WTC11 (cell line): ENCODE results near the gene ADORA1. TPM values are rescaled to one million over a fixed set of nuclear protein-coding genes. Genes with fewer than 3 reads are reported as not detected.

Source experiments
- ATAC-seq: fragments of 200-7000 bp; cut with Tn5 transposase; 2 replicates; pipeline ENCODE4 v1.10.0; 2021; ENCODE audit warnings: mild to moderate bottlenecking, moderate library complexity
- CTCF ChIA-PET: fragments of 300-600 bp; sonication (Branson Sonifier 250); formaldehyde crosslinking; loops from one replicate; lab custom pipeline; 2021; ENCODE audit warnings: antibody characterized with exemption; lab: Charles Lee
- POLR2A ChIA-PET: fragments of 350-600 bp; sonication (Branson Sonifier 250); formaldehyde crosslinking; loops from one replicate; lab custom pipeline; 2021; ENCODE audit warnings: antibody characterized with exemption; lab: Charles Lee
- DNase-seq: peaks from one replicate; pipeline ENCODE4 v3.0.0; 2021; ENCODE audit warnings: low spot score
- H3K27ac Mint-ChIP-seq: 2 replicates; pipeline ENCODE4 v1.8.0; 2021; ENCODE audit warnings: mixed read lengths
- H3K27me3 Mint-ChIP-seq: 2 replicates; pipeline ENCODE4 v1.8.0; 2021; ENCODE audit warnings: low read depth, mild to moderate bottlenecking, moderate library complexity, mixed read lengths
- H3K36me3 Mint-ChIP-seq: 2 replicates; pipeline ENCODE4 v1.8.0; 2021; ENCODE audit warnings: mixed read lengths
- H3K4me1 Mint-ChIP-seq: 2 replicates; pipeline ENCODE4 v1.8.0; 2022; ENCODE audit warnings: mixed read lengths
- H3K4me3 Mint-ChIP-seq: 2 replicates; pipeline ENCODE4 v1.8.0; 2021; ENCODE audit warnings: mild to moderate bottlenecking, moderate library complexity, mixed read lengths
- H3K9me3 Mint-ChIP-seq: 2 replicates; pipeline ENCODE4 v1.8.0; 2021; ENCODE audit warnings: mixed read lengths
- CDX4 ChIP-seq: fragments of 250-450 bp; sonication (Bioruptor Pico); IDR thresholded peaks from 2 replicates; pipeline ENCODE4 v1.9.0; 2021; ENCODE audit warnings: moderate library complexity, mild to moderate bottlenecking, inconsistent platforms, borderline replicate concordance
- EMX1 ChIP-seq: fragments of 250-450 bp; sonication (Bioruptor Pico); IDR thresholded peaks from 2 replicates; pipeline ENCODE4 v1.8.0; 2021; ENCODE audit warnings: mild to moderate bottlenecking
- FOXJ3 ChIP-seq: sonication (generic); formaldehyde crosslinking; IDR thresholded peaks from 2 replicates; pipeline ENCODE4 v1.9.0; 2021; ENCODE audit warnings: missing genetic modification reagents, mild to moderate bottlenecking, borderline replicate concordance
- GRHL2 ChIP-seq: fragments of 250-450 bp; sonication (Bioruptor Pico); IDR thresholded peaks from 2 replicates; pipeline ENCODE4 v1.8.0; 2022; ENCODE audit warnings: mild to moderate bottlenecking, moderate library complexity; ENCODE audit not compliant: insufficient replicate concordance, severe bottlenecking
- GTF2I ChIP-seq: fragments of 250-450 bp; sonication (Bioruptor Pico); conservative IDR thresholded peaks from 2 replicates; pipeline ENCODE4 v1.4.0; 2021; ENCODE audit warnings: mild to moderate bottlenecking
- JUN ChIP-seq: sonication (generic); formaldehyde crosslinking; IDR thresholded peaks from 2 replicates; pipeline ENCODE4 v1.8.0; 2023; ENCODE audit warnings: mild to moderate bottlenecking, missing genetic modification reagents
- MLX ChIP-seq: sonication (generic); formaldehyde crosslinking; IDR thresholded peaks from 2 replicates; pipeline ENCODE4 v1.8.1; 2023; ENCODE audit warnings: mild to moderate bottlenecking, missing genetic modification reagents, moderate library complexity
- MXD4 ChIP-seq: fragments of 250-450 bp; sonication (Bioruptor Pico); IDR thresholded peaks from 2 replicates; pipeline ENCODE4 v1.8.0; 2021; ENCODE audit warnings: mild to moderate bottlenecking, moderate library complexity, borderline replicate concordance
- NFATC4 ChIP-seq: fragments of 250-450 bp; sonication (Bioruptor Pico); IDR thresholded peaks from 2 replicates; pipeline ENCODE4 v1.9.0; 2021; ENCODE audit warnings: mild to moderate bottlenecking
- NFE2L1 ChIP-seq: sonication (generic); formaldehyde crosslinking; IDR thresholded peaks from 2 replicates; pipeline ENCODE4 v1.8.1; 2023; ENCODE audit warnings: missing genetic modification reagents
- NR3C1 ChIP-seq: sonication (generic); formaldehyde crosslinking; conservative IDR thresholded peaks from 2 replicates; pipeline ENCODE4 v1.8.1; 2023; ENCODE audit warnings: low read depth, mild to moderate bottlenecking, missing genetic modification reagents
- TEAD4 ChIP-seq: sonication (generic); formaldehyde crosslinking; IDR thresholded peaks from 2 replicates; pipeline ENCODE4 v1.8.0; 2022; ENCODE audit warnings: mild to moderate bottlenecking, missing genetic modification reagents
- TP53 ChIP-seq: sonication (generic); formaldehyde crosslinking; IDR thresholded peaks from 2 replicates; pipeline ENCODE4 v1.8.1; 2023; ENCODE audit warnings: mild to moderate bottlenecking, missing genetic modification reagents
- ZNF396 ChIP-seq: fragments of 250-450 bp; sonication (Bioruptor Pico); IDR thresholded peaks from 2 replicates; pipeline ENCODE4 v1.8.0; 2021; ENCODE audit warnings: mild to moderate bottlenecking, moderate library complexity, borderline replicate concordance
- ZNF671 ChIP-seq: fragments of 250-450 bp; sonication (Bioruptor Pico); IDR thresholded peaks from 2 replicates; pipeline ENCODE4 v1.8.0; 2021; ENCODE audit warnings: mild to moderate bottlenecking
- total RNA-seq: library from RNA; stranded (reverse); gene quantifications from 3 replicates; pipeline ENCODE4 v1.2.3, GENCODE V29; 2021
- TF ChIP-seq, protein P1 (sequence below): sonication (generic); formaldehyde crosslinking; IDR thresholded peaks from 2 replicates; pipeline ENCODE4 v1.8.0; 2022; ENCODE audit warnings: mild to moderate bottlenecking, missing genetic modification reagents
- TF ChIP-seq, protein P2 (sequence below): fragments of 250-450 bp; sonication (Bioruptor Pico); IDR thresholded peaks from 2 replicates; pipeline ENCODE4 v1.9.0; 2021; ENCODE audit warnings: mild to moderate bottlenecking
- TF ChIP-seq, protein P3 (sequence below): sonication (generic); formaldehyde crosslinking; IDR thresholded peaks from 2 replicates; pipeline ENCODE4 v1.8.1; 2023; ENCODE audit warnings: mild to moderate bottlenecking, missing genetic modification reagents
- TF ChIP-seq, protein P4 (sequence below): sonication (generic); formaldehyde crosslinking; IDR thresholded peaks from 2 replicates; pipeline ENCODE4 v1.8.0; 2023; ENCODE audit warnings: missing genetic modification reagents, mild to moderate bottlenecking, borderline replicate concordance
- TF ChIP-seq, protein P5 (sequence below): sonication (generic); formaldehyde crosslinking; IDR thresholded peaks from 2 replicates; pipeline ENCODE4 v1.8.0; 2023; ENCODE audit warnings: mild to moderate bottlenecking, missing genetic modification reagents

ADORA1 gene
- total RNA-seq, 1 experiment from 2014 or later = 1.8 TPM

DNA sequence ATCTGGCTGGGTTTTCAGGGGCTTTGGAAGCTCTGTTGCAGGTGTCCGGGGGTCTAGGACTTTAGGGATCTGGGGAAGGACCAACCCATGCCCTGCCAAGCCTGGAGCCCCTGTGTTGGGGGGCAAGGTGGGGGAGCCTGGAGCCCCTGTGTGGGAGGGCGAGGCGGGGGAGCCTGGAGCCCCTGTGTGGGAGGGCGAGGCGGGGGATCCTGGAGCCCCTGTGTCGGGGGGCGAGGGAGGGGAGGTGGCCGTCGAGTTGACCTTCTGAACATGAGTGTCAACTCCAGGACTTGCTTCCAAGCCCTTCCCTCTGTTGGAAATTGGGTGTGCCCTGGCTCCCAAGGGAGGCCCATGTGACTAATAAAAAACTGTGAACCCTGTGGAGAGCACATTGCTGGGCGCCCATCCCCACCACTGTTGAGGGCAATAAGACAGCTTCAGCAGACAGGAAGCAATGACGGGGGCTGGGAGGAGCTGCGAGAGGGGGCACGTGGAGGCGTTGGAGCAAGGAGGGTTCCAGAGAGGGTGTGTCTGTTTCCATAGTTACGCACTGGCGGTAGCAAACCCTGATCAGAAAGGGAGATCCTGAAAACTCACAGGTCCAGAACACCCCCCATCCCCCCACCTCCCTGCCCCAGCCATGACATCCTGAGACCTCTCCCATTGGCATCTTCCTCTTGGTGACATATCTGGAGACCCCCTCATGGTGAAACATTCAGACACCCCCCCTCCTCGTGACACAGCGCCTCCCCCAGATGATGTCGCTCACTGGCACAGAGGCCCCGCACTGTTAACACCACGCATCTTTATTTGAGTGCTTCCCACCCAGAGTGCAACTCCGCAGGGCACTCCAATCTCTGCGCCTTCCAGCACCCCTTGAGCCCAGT lies 39.7 kb downstream of the ADORA1 start:
- DNase-seq (no peak), ATAC-seq (no peak)
- ChIA-PET CTCF (interaction anchor here (0.6 to 3.5 kb wide), 15 partner anchors 15 to 128 kb away, joined by 3 to 40 read pairs (median 12); partner anchors contain the start of gene ADORA1), POLR2A (no interaction called here)
- no peaks in the 10 kb centered on the region for H3K9me3 Mint-ChIP-seq
- H3K27ac Mint-ChIP-seq = no peak overlapping the region
- H3K36me3 Mint-ChIP-seq = no peaks in the 10 kb centered on the region
- no peaks in the 10 kb centered on the region; the same call in 1 of the 2 replicates for H3K27me3 Mint-ChIP-seq
- no peak overlapping the region for H3K4me3 Mint-ChIP-seq
- TF ChIP-seq TP53 (CRISPR knock-in tag) = no peak
- TF ChIP-seq EMX1 = no peak
- TF ChIP-seq, protein P1, sequence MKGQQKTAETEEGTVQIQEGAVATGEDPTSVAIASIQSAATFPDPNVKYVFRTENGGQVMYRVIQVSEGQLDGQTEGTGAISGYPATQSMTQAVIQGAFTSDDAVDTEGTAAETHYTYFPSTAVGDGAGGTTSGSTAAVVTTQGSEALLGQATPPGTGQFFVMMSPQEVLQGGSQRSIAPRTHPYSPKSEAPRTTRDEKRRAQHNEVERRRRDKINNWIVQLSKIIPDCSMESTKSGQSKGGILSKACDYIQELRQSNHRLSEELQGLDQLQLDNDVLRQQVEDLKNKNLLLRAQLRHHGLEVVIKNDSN (CRISPR knock-in tag) = no peak
- TF ChIP-seq MLX (CRISPR knock-in tag) = no peak
- TF ChIP-seq JUN = no peak
- TF ChIP-seq GRHL2 = no peak
- TF ChIP-seq, protein P2, sequence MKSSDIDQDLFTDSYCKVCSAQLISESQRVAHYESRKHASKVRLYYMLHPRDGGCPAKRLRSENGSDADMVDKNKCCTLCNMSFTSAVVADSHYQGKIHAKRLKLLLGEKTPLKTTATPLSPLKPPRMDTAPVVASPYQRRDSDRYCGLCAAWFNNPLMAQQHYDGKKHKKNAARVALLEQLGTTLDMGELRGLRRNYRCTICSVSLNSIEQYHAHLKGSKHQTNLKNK (CRISPR knock-in tag) = no peak
- TF ChIP-seq FOXJ3 (CRISPR knock-in tag) = no peak
- TF ChIP-seq, protein P3, sequence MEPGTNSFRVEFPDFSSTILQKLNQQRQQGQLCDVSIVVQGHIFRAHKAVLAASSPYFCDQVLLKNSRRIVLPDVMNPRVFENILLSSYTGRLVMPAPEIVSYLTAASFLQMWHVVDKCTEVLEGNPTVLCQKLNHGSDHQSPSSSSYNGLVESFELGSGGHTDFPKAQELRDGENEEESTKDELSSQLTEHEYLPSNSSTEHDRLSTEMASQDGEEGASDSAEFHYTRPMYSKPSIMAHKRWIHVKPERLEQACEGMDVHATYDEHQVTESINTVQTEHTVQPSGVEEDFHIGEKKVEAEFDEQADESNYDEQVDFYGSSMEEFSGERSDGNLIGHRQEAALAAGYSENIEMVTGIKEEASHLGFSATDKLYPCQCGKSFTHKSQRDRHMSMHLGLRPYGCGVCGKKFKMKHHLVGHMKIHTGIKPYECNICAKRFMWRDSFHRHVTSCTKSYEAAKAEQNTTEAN (CRISPR knock-in tag) = no peak
- TF ChIP-seq ZNF671 (CRISPR knock-in tag) = no peak
- H3K4me1 Mint-ChIP-seq = peaks cover 3% of the 10 kb centered on the region; the same call in 1 of the 2 replicates

GRCh38 chr1:203167913-203168200 lies 40.3 kb downstream of the ADORA1 start:
- H3K36me3 Mint-ChIP-seq = no peaks in the 10 kb centered on the region
- ATAC-seq = no peak
- ChIA-PET CTCF (interaction anchor here (1.0 to 3.3 kb wide), 5 partner anchors 42 to 128 kb away, joined by 3 to 25 read pairs (median 14); no protein-coding TSS in a partner anchor), POLR2A (no interaction called here)
- no peak overlapping the region for H3K4me3 Mint-ChIP-seq
- no peaks in the 10 kb centered on the region; the same call in 1 of the 2 replicates for H3K27me3 Mint-ChIP-seq
- H3K27ac Mint-ChIP-seq = no peak overlapping the region
- peaks cover 7% of the 10 kb centered on the region; the same call in 1 of the 2 replicates for H3K4me1 Mint-ChIP-seq
- no peak for DNase-seq
- H3K9me3 Mint-ChIP-seq = no peaks in the 10 kb centered on the region
- TF ChIP-seq TEAD4 (CRISPR knock-in tag) (no peak), MXD4 (CRISPR knock-in tag) (no peak), NR3C1 (CRISPR knock-in tag) (no peak), GTF2I (CRISPR knock-in tag) (no peak), MLX (CRISPR knock-in tag) (no peak), ZNF396 (CRISPR knock-in tag) (no peak), NFE2L1 (CRISPR knock-in tag) (no peak), CDX4 (CRISPR knock-in tag) (no peak), NFATC4 (CRISPR knock-in tag) (no peak)
- TF ChIP-seq, protein P4, sequence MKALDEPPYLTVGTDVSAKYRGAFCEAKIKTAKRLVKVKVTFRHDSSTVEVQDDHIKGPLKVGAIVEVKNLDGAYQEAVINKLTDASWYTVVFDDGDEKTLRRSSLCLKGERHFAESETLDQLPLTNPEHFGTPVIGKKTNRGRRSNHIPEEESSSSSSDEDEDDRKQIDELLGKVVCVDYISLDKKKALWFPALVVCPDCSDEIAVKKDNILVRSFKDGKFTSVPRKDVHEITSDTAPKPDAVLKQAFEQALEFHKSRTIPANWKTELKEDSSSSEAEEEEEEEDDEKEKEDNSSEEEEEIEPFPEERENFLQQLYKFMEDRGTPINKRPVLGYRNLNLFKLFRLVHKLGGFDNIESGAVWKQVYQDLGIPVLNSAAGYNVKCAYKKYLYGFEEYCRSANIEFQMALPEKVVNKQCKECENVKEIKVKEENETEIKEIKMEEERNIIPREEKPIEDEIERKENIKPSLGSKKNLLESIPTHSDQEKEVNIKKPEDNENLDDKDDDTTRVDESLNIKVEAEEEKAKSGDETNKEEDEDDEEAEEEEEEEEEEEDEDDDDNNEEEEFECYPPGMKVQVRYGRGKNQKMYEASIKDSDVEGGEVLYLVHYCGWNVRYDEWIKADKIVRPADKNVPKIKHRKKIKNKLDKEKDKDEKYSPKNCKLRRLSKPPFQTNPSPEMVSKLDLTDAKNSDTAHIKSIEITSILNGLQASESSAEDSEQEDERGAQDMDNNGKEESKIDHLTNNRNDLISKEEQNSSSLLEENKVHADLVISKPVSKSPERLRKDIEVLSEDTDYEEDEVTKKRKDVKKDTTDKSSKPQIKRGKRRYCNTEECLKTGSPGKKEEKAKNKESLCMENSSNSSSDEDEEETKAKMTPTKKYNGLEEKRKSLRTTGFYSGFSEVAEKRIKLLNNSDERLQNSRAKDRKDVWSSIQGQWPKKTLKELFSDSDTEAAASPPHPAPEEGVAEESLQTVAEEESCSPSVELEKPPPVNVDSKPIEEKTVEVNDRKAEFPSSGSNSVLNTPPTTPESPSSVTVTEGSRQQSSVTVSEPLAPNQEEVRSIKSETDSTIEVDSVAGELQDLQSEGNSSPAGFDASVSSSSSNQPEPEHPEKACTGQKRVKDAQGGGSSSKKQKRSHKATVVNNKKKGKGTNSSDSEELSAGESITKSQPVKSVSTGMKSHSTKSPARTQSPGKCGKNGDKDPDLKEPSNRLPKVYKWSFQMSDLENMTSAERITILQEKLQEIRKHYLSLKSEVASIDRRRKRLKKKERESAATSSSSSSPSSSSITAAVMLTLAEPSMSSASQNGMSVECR (CRISPR knock-in tag) = no peak
- TF ChIP-seq, protein P5, sequence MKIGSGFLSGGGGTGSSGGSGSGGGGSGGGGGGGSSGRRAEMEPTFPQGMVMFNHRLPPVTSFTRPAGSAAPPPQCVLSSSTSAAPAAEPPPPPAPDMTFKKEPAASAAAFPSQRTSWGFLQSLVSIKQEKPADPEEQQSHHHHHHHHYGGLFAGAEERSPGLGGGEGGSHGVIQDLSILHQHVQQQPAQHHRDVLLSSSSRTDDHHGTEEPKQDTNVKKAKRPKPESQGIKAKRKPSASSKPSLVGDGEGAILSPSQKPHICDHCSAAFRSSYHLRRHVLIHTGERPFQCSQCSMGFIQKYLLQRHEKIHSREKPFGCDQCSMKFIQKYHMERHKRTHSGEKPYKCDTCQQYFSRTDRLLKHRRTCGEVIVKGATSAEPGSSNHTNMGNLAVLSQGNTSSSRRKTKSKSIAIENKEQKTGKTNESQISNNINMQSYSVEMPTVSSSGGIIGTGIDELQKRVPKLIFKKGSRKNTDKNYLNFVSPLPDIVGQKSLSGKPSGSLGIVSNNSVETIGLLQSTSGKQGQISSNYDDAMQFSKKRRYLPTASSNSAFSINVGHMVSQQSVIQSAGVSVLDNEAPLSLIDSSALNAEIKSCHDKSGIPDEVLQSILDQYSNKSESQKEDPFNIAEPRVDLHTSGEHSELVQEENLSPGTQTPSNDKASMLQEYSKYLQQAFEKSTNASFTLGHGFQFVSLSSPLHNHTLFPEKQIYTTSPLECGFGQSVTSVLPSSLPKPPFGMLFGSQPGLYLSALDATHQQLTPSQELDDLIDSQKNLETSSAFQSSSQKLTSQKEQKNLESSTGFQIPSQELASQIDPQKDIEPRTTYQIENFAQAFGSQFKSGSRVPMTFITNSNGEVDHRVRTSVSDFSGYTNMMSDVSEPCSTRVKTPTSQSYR (CRISPR knock-in tag) = no peak
